ENCODE results near the gene CSE1L. TPM values are rescaled to one million over a fixed set of nuclear protein-coding genes. Genes with fewer than 3 reads are reported as not detected.

Gene CSE1L
- total RNA-seq, 1 experiment from 2014 or later: 158 TPM

DNA sequence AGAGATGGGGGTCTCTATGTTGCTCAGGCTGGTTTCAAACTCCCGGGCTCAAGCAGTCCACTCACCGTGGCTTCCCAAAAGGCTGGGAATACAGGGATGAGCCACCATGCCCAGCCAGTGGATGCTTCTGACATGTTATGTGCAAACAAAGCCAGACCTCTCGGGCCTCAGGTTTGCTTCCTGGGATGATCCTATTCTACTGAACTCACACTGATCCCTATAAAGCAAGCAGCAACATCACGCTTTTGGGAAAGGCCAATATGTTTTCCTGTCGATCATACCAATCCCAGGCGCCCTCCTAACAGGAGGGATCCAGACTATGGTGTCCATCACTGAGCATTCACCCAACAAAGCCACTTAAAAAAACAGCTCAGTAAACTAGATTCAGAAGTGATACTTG is 60.2 kb downstream of the CSE1L start:
- Histone ChIP-seq H3K36me3 (ENCODE audit: control insufficient read depth in 1 of 2, insufficient read depth in 2 of 2, low read length in 2 of 2) (peaks cover 15 to 27% of the 10 kb centered on the region in 2 experiments; a peak in 3 of 4 replicates), H3K4me2 (ENCODE audit: low read length) (no peak overlapping the region), H3K79me2 (ENCODE audit: insufficient read depth, low read length) (peaks cover 4% of the 10 kb centered on the region; the same call in 1 of the 2 replicates), H3K4me1 (ENCODE audit: control insufficient read depth in 1 of 2, insufficient read depth in 2 of 2, low read length in 2 of 2) (no peaks in the 10 kb centered on the region), H4K20me1 (ENCODE audit: insufficient read depth) (peaks cover 12% of the 10 kb centered on the region; the same call in 1 of the 2 replicates), H3K9ac (ENCODE audit: low read length) (no peak overlapping the region), H3K9me3 (ENCODE audit: control insufficient read depth in 1 of 2, insufficient read depth in 1 of 2, low read depth in 1 of 2, low read length in 2 of 2) (no peaks in the 10 kb centered on the region), H3K27ac (ENCODE audit: low read depth, low read length) (no peak overlapping the region), H3K27me3 (ENCODE audit: insufficient read depth, low read length) (no peaks in the 10 kb centered on the region), H3K4me3 (replicated peaks in 1 of 2; ENCODE audit: low read depth in 1 of 2, low read length in 2 of 2) (no peak overlapping the region), H3K9me2 (ENCODE audit: insufficient read depth) (no peaks in the 10 kb centered on the region), H2AFZ (ENCODE audit: low read depth, low read length, poor library complexity, severe bottlenecking) (no peak overlapping the region)
- ChIA-PET RAD21 (ENCODE audit: low non-redundant PET in 1 of 2, low total read pairs in 2 of 2, uncharacterized antibody in 2 of 2, unreplicated experiment in 2 of 2) (no interaction called here), POLR2A (no interaction called here), CTCF (no interaction called here)
- ATAC-seq (no peak), DNase-seq (ENCODE audit: low read depth, low spot score) (no peak)
- intact Hi-C loops (cut with micrococcal nuclease): no loop called here
- no TSS peak for BruUV-seq (replicated peaks)
- TF ChIP-seq, protein P1, sequence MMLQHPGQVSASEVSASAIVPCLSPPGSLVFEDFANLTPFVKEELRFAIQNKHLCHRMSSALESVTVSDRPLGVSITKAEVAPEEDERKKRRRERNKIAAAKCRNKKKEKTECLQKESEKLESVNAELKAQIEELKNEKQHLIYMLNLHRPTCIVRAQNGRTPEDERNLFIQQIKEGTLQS (IDR thresholded peaks at IDR 0.05): no peak
- TF ChIP-seq ZFX (IDR thresholded peaks at IDR 0.05) (no peak), EZH2 (IDR thresholded peaks at IDR 0.05) (no peak), EGR1 (IDR thresholded peaks at IDR 0.05; ENCODE audit: low read depth) (no peak)

DNA sequence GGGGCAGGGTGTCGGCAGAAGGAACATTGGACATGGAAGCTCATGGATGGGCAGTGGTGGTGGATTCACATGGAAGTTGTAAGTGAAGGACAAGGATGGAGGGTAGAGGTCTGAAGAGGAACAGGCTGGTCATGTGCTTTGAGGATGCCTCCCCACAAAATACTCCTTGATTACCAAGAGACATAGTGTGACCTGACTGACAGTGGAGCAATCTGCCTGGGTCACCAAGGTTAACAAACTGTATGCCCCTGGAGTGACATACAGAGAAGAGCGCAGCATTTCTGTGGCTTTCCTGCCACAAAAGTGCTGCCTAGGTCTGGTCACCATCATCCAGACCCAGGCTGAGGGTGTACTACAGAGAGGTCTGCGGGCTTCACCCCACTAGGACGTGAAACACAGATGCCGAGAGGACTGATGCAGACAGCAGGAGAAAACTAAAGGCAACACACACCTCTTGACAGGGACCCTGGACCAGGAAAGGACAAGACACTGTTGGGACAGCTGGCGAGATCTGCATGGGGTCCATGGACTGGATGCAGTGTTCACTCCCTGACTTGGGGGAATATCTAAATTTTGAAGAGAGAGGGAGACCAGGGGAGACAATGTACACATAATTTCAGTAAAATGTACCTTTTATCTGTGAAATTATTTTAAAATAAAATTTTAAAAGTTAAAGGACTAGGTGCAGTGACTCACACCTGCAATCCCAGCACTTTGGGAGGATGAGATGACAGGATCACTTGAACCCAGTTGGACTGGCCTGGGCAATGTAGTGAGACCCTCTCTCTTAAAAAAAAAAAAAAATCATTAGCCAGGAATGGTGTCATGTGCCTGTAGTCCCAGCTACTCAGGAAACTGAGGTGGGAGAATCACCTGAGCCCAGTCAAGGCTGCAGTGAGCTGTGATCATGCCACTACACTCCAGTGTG is 64.9 kb downstream of the CSE1L start:
- ChIA-PET RAD21 (ENCODE audit: low non-redundant PET in 1 of 2, low total read pairs in 2 of 2, uncharacterized antibody in 2 of 2, unreplicated experiment in 2 of 2) (interaction anchor here in 1 of 2 experiments (0.7 kb wide), 1 partner anchor 142 kb away, joined by 3 read pairs; no protein-coding TSS in a partner anchor), POLR2A (no interaction called here), CTCF (no interaction called here)
- Histone ChIP-seq H3K27me3 (ENCODE audit: insufficient read depth, low read length) (no peaks in the 10 kb centered on the region), H2AFZ (ENCODE audit: low read depth, low read length, poor library complexity, severe bottlenecking) (no peak overlapping the region), H3K9ac (ENCODE audit: low read length) (no peak overlapping the region), H3K9me3 (ENCODE audit: control insufficient read depth in 1 of 2, insufficient read depth in 1 of 2, low read depth in 1 of 2, low read length in 2 of 2) (no peaks in the 10 kb centered on the region), H3K36me3 (ENCODE audit: control insufficient read depth in 1 of 2, insufficient read depth in 2 of 2, low read length in 2 of 2) (peaks cover 10 to 12% of the 10 kb centered on the region in 2 experiments; a peak in 3 of 4 replicates), H3K4me2 (ENCODE audit: low read length) (no peak overlapping the region), H3K9me2 (ENCODE audit: insufficient read depth) (no peaks in the 10 kb centered on the region), H4K20me1 (ENCODE audit: insufficient read depth) (peaks cover 4% of the 10 kb centered on the region; the same call in 1 of the 2 replicates), H3K27ac (ENCODE audit: low read depth, low read length) (no peak overlapping the region), H3K4me3 (replicated peaks in 1 of 2; ENCODE audit: low read depth in 1 of 2, low read length in 2 of 2) (no peak overlapping the region), H3K4me1 (ENCODE audit: control insufficient read depth in 1 of 2, insufficient read depth in 2 of 2, low read length in 2 of 2) (no peaks in the 10 kb centered on the region), H3K79me2 (ENCODE audit: insufficient read depth, low read length) (no peaks in the 10 kb centered on the region; the same call in 1 of the 2 replicates)
- no TSS peak for BruUV-seq (replicated peaks)
- intact Hi-C loops (cut with micrococcal nuclease): no loop called here
- no peak for TF ChIP-seq CBX3 (IDR thresholded peaks at IDR 0.05; ENCODE audit: low read depth)
- TF ChIP-seq ZNF274 (IDR thresholded peaks at IDR 0.05; ENCODE audit: low read depth, low read length): no peak
- TF ChIP-seq EZH2phosphoT487 (IDR thresholded peaks at IDR 0.05; ENCODE audit: borderline replicate concordance): no peak
- no peak for TF ChIP-seq EZH2 (IDR thresholded peaks at IDR 0.05)
- TF ChIP-seq ZBTB33 (IDR thresholded peaks at IDR 0.05; ENCODE audit: extremely low read depth, insufficient replicate concordance, low read length): no peak
- TF ChIP-seq, protein P2, sequence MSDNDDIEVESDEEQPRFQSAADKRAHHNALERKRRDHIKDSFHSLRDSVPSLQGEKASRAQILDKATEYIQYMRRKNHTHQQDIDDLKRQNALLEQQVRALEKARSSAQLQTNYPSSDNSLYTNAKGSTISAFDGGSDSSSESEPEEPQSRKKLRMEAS (IDR thresholded peaks at IDR 0.05): no peak
- TF ChIP-seq YY1 (IDR thresholded peaks at IDR 0.05; ENCODE audit: extremely low read depth, insufficient replicate concordance, low read depth, low read length): no peak
- no peak for TF ChIP-seq SP1 (IDR thresholded peaks at IDR 0.05; ENCODE audit: low read depth)
- DNase-seq (ENCODE audit: low read depth, low spot score) (no peak), ATAC-seq (no peak)
